ENCODE measurements around the gene KLHDC3. TPM values are rescaled to one million over a fixed set of nuclear protein-coding genes. Genes with fewer than 3 reads are reported as not detected.
A peak's percentile ranks its signal among the peaks of the same experiment; 100 is the strongest.

Gene KLHDC3
- total RNA-seq, 1 donor from 2014 or later, result 58.8 TPM

GRCh38 chr6:43014434-43014909 is 423 bp downstream of the KLHDC3 start:
- peak overlapping the region; percentile 47 for H3K27ac ChIP-seq
- ATAC-seq (no peak), DNase-seq (no peak)
- H3K4me3 ChIP-seq, result peak overlapping the region; percentile 56
- H3K4me1 ChIP-seq, result peaks cover 35% of the 10 kb centered on the region
- no peaks in the 10 kb centered on the region for H3K27me3 ChIP-seq
- intact Hi-C loops (cut with DNase I), result no loop called here
- TF ChIP-seq CTCF (IDR thresholded peaks at IDR 0.05), result no peak
- peaks cover 55% of the 10 kb centered on the region for H3K36me3 ChIP-seq
- no peaks in the 10 kb centered on the region for H3K9me3 ChIP-seq

- no peaks in the 10 kb centered on the region for H3K9me3 ChIP-seq
- H3K27ac ChIP-seq, result peak overlapping the region; percentile 6
- H3K4me1 ChIP-seq, result peaks cover 43% of the 10 kb centered on the region
- no peak overlapping the region for H3K4me3 ChIP-seq
- intact Hi-C loops (cut with DNase I), result no loop called here
- peaks cover 41% of the 10 kb centered on the region for H3K36me3 ChIP-seq
- no peak for TF ChIP-seq CTCF (IDR thresholded peaks at IDR 0.05)
- ATAC-seq, result no peak
- no peaks in the 10 kb centered on the region for H3K27me3 ChIP-seq
- no peak for DNase-seq
Measured at GRCh38 chr6:43016176-43016942, 2.3 kb downstream of the KLHDC3 start.

- peaks cover 43% of the 10 kb centered on the region for H3K4me1 ChIP-seq
- H3K27me3 ChIP-seq, result no peaks in the 10 kb centered on the region
- H3K36me3 ChIP-seq, result peaks cover 35% of the 10 kb centered on the region
- no peaks in the 10 kb centered on the region for H3K9me3 ChIP-seq
- no peak overlapping the region for H3K27ac ChIP-seq
- intact Hi-C loops (cut with DNase I), result no loop called here
- no peak for TF ChIP-seq CTCF (IDR thresholded peaks at IDR 0.05)
- no peak for DNase-seq
- H3K4me3 ChIP-seq, result no peak overlapping the region
- ATAC-seq, result no peak
Measured at GRCh38 chr6:43016943-43017334, 2.9 kb downstream of the KLHDC3 start.

GRCh38 chr6:43019152-43019551 is 5.1 kb downstream of the KLHDC3 start:
- no peak overlapping the region for H3K27ac ChIP-seq
- intact Hi-C loops (cut with DNase I), result no loop called here
- H3K9me3 ChIP-seq, result no peaks in the 10 kb centered on the region
- peaks cover 46% of the 10 kb centered on the region for H3K4me1 ChIP-seq
- no peak for TF ChIP-seq CTCF (IDR thresholded peaks at IDR 0.05)
- ATAC-seq (no peak), DNase-seq (no peak)
- no peaks in the 10 kb centered on the region for H3K27me3 ChIP-seq
- H3K36me3 ChIP-seq, result peaks cover 32% of the 10 kb centered on the region
- H3K4me3 ChIP-seq, result no peak overlapping the region

- no peak overlapping the region for H3K27ac ChIP-seq
- intact Hi-C loops (cut with DNase I), result no loop called here
- no peaks in the 10 kb centered on the region for H3K27me3 ChIP-seq
- no peak for DNase-seq
- no peak for TF ChIP-seq CTCF (IDR thresholded peaks at IDR 0.05)
- H3K9me3 ChIP-seq, result no peaks in the 10 kb centered on the region
- peaks cover 43% of the 10 kb centered on the region for H3K36me3 ChIP-seq
- no peak for ATAC-seq
- H3K4me1 ChIP-seq, result peaks cover 40% of the 10 kb centered on the region
- H3K4me3 ChIP-seq, result no peak overlapping the region
Measured at GRCh38 chr6:43020052-43020705, 6.1 kb downstream of the KLHDC3 start.

Measured in upper lobe of right lung (tissue), 1 donor.